ENCODE results near the gene AP2A2. TPM values are rescaled to one million over a fixed set of nuclear protein-coding genes. Genes with fewer than 3 reads are reported as not detected.
A peak's percentile ranks its signal among the peaks of the same experiment; 100 is the strongest.

AP2A2 gene
- total RNA-seq, 1 experiment from 2014 or later, result 123 TPM

- Histone ChIP-seq H3K9me3 (ENCODE audit: control insufficient read depth, insufficient read depth, low read depth, low read length) (no peaks in the 10 kb centered on the region), H3K27ac (ENCODE audit: low read length) (no peak overlapping the region), H3K27me3 (ENCODE audit: control insufficient read depth, insufficient read depth, low read length) (no peaks in the 10 kb centered on the region), H3K4me3 (ENCODE audit: low read depth in 2 of 2, low read length in 2 of 2) (no peak overlapping the region), H3K4me1 (ENCODE audit: control insufficient read depth, insufficient read depth, low read length) (0 out of 2 replicates have a peak, but pooled peaks cover 3% of the 10 kb centered on the region), H3K36me3 (ENCODE audit: control insufficient read depth, insufficient read depth, low read length) (no peaks in the 10 kb centered on the region)
- in situ Hi-C loops (cut with HindIII; ENCODE audit: low pct_unique_long_range_greater_than_20kb, low sequenced_read_pairs) (no loop called here), intact Hi-C loops (cut with micrococcal nuclease; ENCODE audit: unreplicated experiment) (no loop called here)
- peak; percentile 72 for ATAC-seq
- TF ChIP-seq SIN3A (IDR thresholded peaks at IDR 0.05; ENCODE audit: borderline replicate concordance, insufficient read depth, low read depth, low read length) (no peak), REST (IDR thresholded peaks at IDR 0.05; ENCODE audit: insufficient read depth in 1 of 2, low read depth in 2 of 2, low read length in 1 of 2) (no peak), CTCF (IDR thresholded peaks at IDR 0.05) (no peak), TCF7L2 (IDR thresholded peaks at IDR 0.05; ENCODE audit: low read depth, low read length) (no peak), POLR2AphosphoS5 (IDR thresholded peaks at IDR 0.05; ENCODE audit: low read depth, low read length) (no peak)
- CTCF ChIA-PET, result no interaction called here
- DNase-seq (ENCODE audit: low read depth, low spot score), result no peak
- POLR2A ChIA-PET, result no interaction called here
- no TSS peak for BruUV-seq (replicated peaks)
These were observed 48.1 kb upstream of the AP2A2 start for GRCh38 chr11:877565-877964.

GRCh38 chr11:880447-880846 is 45.2 kb upstream of the AP2A2 start:
- TF ChIP-seq POLR2AphosphoS5 (IDR thresholded peaks at IDR 0.05; ENCODE audit: low read depth, low read length) (no peak), CTCF (IDR thresholded peaks at IDR 0.05) (no peak), REST (IDR thresholded peaks at IDR 0.05; ENCODE audit: insufficient read depth in 1 of 2, low read depth in 2 of 2, low read length in 1 of 2) (no peak)
- in situ Hi-C loops (cut with HindIII; ENCODE audit: low pct_unique_long_range_greater_than_20kb, low sequenced_read_pairs), result no loop called here
- no peaks in the 10 kb centered on the region for H3K27me3 ChIP-seq (ENCODE audit: control insufficient read depth, insufficient read depth, low read length)
- DNase-seq (ENCODE audit: low read depth, low spot score) (no peak), ATAC-seq (no peak)
- POLR2A ChIA-PET, result no interaction called here
- H3K4me3 ChIP-seq (ENCODE audit: low read depth in 2 of 2, low read length in 2 of 2), result no peak overlapping the region
- CTCF ChIA-PET, result no interaction called here
- 0 out of 2 replicates have a peak, but pooled peaks cover 3% of the 10 kb centered on the region for H3K4me1 ChIP-seq (ENCODE audit: control insufficient read depth, insufficient read depth, low read length)
- no peak overlapping the region for H3K27ac ChIP-seq (ENCODE audit: low read length)
- intact Hi-C loops (cut with micrococcal nuclease; ENCODE audit: unreplicated experiment), result no loop called here
- no TSS peak for BruUV-seq (replicated peaks)
- no peaks in the 10 kb centered on the region for H3K9me3 ChIP-seq (ENCODE audit: control insufficient read depth, insufficient read depth, low read depth, low read length)
- no peaks in the 10 kb centered on the region for H3K36me3 ChIP-seq (ENCODE audit: control insufficient read depth, insufficient read depth, low read length)
